Ishikawa (cell line): ENCODE results near the gene E2F3.

ENCODE experiments used
- CEBPB ChIP-seq: IDR thresholded peaks from 2 replicates; pipeline ENCODE4 v1.6.1; 2012
- CREB1 ChIP-seq: IDR thresholded peaks from 2 replicates; pipeline ENCODE4 v1.6.1; 2012; ENCODE audit warnings: low read depth
- EGR1 ChIP-seq: IDR thresholded peaks from 2 replicates; pipeline ENCODE4 v1.6.1; 2012
- EP300 ChIP-seq: IDR thresholded peaks from 2 replicates; pipeline ENCODE4 v1.6.1; 2012; ENCODE audit warnings: borderline replicate concordance
- FOXM1 ChIP-seq: IDR thresholded peaks from 2 replicates; pipeline ENCODE4 v1.6.1; 2012; ENCODE audit warnings: low read depth, borderline replicate concordance
- MAX ChIP-seq: IDR thresholded peaks from 2 replicates; pipeline ENCODE4 v1.6.1; 2012
- NFIC ChIP-seq: IDR thresholded peaks from 2 replicates; pipeline ENCODE4 v1.6.1; 2012
- RAD21 ChIP-seq: IDR thresholded peaks from 2 replicates; pipeline ENCODE4 v1.6.1; 2012; ENCODE audit warnings: low read depth
- REST ChIP-seq: IDR thresholded peaks from 2 replicates; pipeline ENCODE4 v1.6.1; 2012; ENCODE audit warnings: low read depth, mild to moderate bottlenecking
- TAF1 ChIP-seq: IDR thresholded peaks from 2 replicates; pipeline ENCODE4 v1.6.1; 2012; ENCODE audit warnings: low read depth, mild to moderate bottlenecking
- TCF12 ChIP-seq: IDR thresholded peaks from 2 replicates; pipeline ENCODE4 v1.6.1; 2012; ENCODE audit warnings: low read depth
- TEAD4 ChIP-seq: IDR thresholded peaks from 2 replicates; pipeline ENCODE4 v1.6.1; 2012
- USF1 ChIP-seq: IDR thresholded peaks from 2 replicates; pipeline ENCODE4 v1.6.1; 2012
- YY1 ChIP-seq: IDR thresholded peaks from 2 replicates; pipeline ENCODE4 v1.6.1; 2012; ENCODE audit warnings: low read depth
- ZBTB7A ChIP-seq: IDR thresholded peaks from 2 replicates; pipeline ENCODE4 v1.6.1; 2012; ENCODE audit warnings: low read depth

The E2F3 gene

DNA sequence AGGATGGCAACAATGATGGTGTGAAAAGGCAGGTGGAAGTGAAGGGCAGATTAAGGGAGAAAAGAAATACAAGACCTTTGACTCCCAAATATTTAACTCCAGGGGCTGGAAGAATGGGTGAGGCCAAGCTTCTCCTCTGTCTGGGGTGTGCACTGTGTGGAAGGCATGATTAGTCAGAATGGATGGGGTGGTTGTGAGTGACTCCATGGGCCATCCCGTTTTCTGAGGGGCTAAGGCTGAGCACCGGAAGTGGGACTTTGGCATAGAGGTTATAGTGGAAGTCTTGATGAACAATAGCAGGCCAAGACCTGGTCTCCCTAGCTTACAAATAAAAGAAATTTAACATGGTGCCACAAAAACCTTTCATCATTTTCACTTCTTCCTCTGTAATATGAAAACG, 12.1 kb downstream of the E2F3 start:
- no peak for TF ChIP-seq TAF1
- no peak for TF ChIP-seq EGR1
- TF ChIP-seq RAD21, result no peak
- TF ChIP-seq EP300, result no peak
- no peak for TF ChIP-seq ZBTB7A
- TF ChIP-seq TEAD4, result no peak
- no peak for TF ChIP-seq NFIC
- no peak for TF ChIP-seq FOXM1
- no peak for TF ChIP-seq CEBPB
- TF ChIP-seq USF1, result no peak
- TF ChIP-seq CREB1, result no peak

DNA sequence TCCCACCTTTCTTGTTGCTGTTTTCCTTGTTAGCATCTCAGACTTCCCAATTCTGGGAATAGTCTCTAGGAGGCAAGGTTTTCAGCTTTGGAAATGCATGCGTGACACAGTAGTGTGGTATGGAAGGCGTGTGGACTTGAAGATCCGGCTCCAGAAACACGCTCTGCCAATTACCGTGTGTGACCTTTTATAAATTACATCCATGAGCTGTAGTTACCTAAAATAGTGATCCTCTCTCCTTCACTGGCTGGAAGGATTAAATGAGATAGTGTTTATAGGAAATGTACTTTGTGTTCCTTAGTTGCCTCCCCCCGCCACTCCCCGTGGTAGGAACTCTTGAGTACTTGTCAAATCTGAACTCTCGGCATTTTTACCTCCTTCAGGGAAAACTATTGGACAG, 13.0 kb downstream of the E2F3 start:
- TF ChIP-seq CEBPB (no peak), CREB1 (no peak), TEAD4 (no peak), FOXM1 (no peak), MAX (no peak), EGR1 (no peak), RAD21 (no peak), ZBTB7A (no peak), YY1 (no peak), NFIC (no peak), REST (no peak), USF1 (no peak), TCF12 (no peak), TAF1 (no peak), EP300 (no peak)

DNA sequence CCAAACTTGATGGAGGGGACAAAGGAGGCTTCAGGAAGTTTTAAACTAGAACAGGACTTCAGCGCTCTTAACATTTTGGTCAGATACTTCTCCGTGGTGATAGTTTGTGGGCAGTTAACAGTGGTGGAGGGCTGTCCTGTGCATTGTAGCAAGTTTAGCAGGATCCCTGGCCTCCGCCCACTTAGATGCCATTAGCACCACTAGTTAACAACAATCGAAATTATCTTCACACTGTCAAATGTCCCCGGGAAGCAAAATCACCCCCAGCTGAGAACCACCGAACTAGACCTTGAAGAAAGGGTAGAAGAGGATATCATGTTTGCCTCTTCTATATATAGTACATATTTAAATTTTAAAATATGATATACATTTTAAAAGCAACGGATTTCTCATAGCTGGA, 13.6 kb downstream of the E2F3 start:
- TF ChIP-seq TAF1 (no peak), YY1 (no peak), ZBTB7A (no peak), REST (no peak)

GRCh38 chr6:20415712-20416454, 14.2 kb downstream of the E2F3 start:
- TF ChIP-seq NFIC (no peak), EP300 (no peak), TAF1 (no peak), REST (no peak), MAX (no peak), CEBPB (no peak), TCF12 (no peak), YY1 (no peak), ZBTB7A (no peak), FOXM1 (no peak), TEAD4 (no peak), USF1 (no peak), CREB1 (no peak), RAD21 (no peak), EGR1 (no peak)
